IMR-90 (cell line): ENCODE results near the gene CTF1. TPM values are rescaled to one million over a fixed set of nuclear protein-coding genes. Genes with fewer than 3 reads are reported as not detected.

Experiments
- ATAC-seq: fragments of 200-7000 bp; cut with Tn5 transposase; 2 replicates; pipeline ENCODE4 v1.9.1; 2020; ENCODE audit warnings: low read depth, mild to moderate bottlenecking, moderate library complexity
- BruUV-seq: library from RNA; stranded (reverse); fragments of 400-500 nt; replicated peaks from 2 replicates; lab custom pipeline; 2021; lab: Mats Ljungman, UMichigan
- CTCF ChIA-PET: fragments of 300-600 bp; formaldehyde crosslinking; extraction: SDS; loops from one replicate; lab custom pipeline; 2021; ENCODE audit warnings: antibody characterized with exemption; lab: Yijun Ruan, JAX
- POLR2A ChIA-PET: fragments of 300-600 bp; sonication (Branson Sonifier 250); formaldehyde crosslinking; loops from one replicate; lab custom pipeline; 2022; ENCODE audit warnings: antibody characterized with exemption; ENCODE audit not compliant: unreplicated experiment; lab: Charles Lee
- DNase-seq: peaks from one replicate; pipeline ENCODE4 v3.0.0; 2013
- H2AFZ ChIP-seq: replicated peaks from 2 replicates; pipeline ENCODE3; 2013; ENCODE audit warnings: low read length, mild to moderate bottlenecking; ENCODE audit not compliant: poor library complexity
- H2AK5ac ChIP-seq: 2 replicates; pipeline ENCODE4 v1.6.1; 2013; ENCODE audit warnings: low read depth, low read length, inconsistent platforms
- H2AK9ac ChIP-seq: replicated peaks from 2 replicates; pipeline ENCODE3; 2013; ENCODE audit warnings: mild to moderate bottlenecking, low read depth, low read length, moderate library complexity; ENCODE audit not compliant: poor library complexity
- H2BK120ac ChIP-seq: 2 replicates; pipeline ENCODE4 v1.6.1; 2013; ENCODE audit warnings: low read depth, low read length, inconsistent platforms
- H2BK15ac ChIP-seq: 3 replicates; pipeline ENCODE4 v1.6.1; 2013; ENCODE audit warnings: low read depth, low read length, inconsistent platforms
- H2BK20ac ChIP-seq: 2 replicates; pipeline ENCODE4 v1.6.1; 2013; ENCODE audit warnings: low read depth, mild to moderate bottlenecking, inconsistent platforms, low read length, moderate library complexity
- H2BK5ac ChIP-seq: 2 replicates; pipeline ENCODE4 v1.6.1; 2013; ENCODE audit warnings: mild to moderate bottlenecking, low read depth, low read length, inconsistent platforms; ENCODE audit not compliant: poor library complexity, severe bottlenecking
- H3K14ac ChIP-seq: replicated peaks from 2 replicates; pipeline ENCODE4 v1.6.1; 2013; ENCODE audit warnings: low read depth, low read length, inconsistent platforms
- H3K18ac ChIP-seq: 2 replicates; pipeline ENCODE4 v1.6.1; 2013; ENCODE audit warnings: low read depth, low read length, control low read depth
- H3K23ac ChIP-seq: 2 replicates; pipeline ENCODE4 v1.6.1; 2013; ENCODE audit warnings: low read depth, low read length, inconsistent platforms
- H3K27ac ChIP-seq: 2 replicates; pipeline ENCODE4 v1.5.1; 2013; ENCODE audit warnings: mild to moderate bottlenecking, control low read depth, low read length; ENCODE audit not compliant: insufficient read depth
- H3K27me3 ChIP-seq: 2 replicates; pipeline ENCODE4 v1.6.1; 2013; ENCODE audit warnings: low read length; ENCODE audit not compliant: control insufficient read depth, insufficient read depth
- H3K36me3 ChIP-seq: 2 replicates; pipeline ENCODE4 v1.6.1; 2013; ENCODE audit warnings: low read length, mixed read lengths; ENCODE audit not compliant: control insufficient read depth, insufficient read depth
- H3K4ac ChIP-seq: 2 replicates; pipeline ENCODE4 v1.6.1; 2013; ENCODE audit warnings: low read depth, low read length, inconsistent platforms
- H3K4me1 ChIP-seq: 2 replicates; pipeline ENCODE4 v1.6.1; 2013; ENCODE audit warnings: low read length, mixed read lengths; ENCODE audit not compliant: control insufficient read depth, insufficient read depth
- H3K4me2 ChIP-seq: 2 replicates; pipeline ENCODE4 v1.6.1; 2013; ENCODE audit warnings: low read depth, mild to moderate bottlenecking, control low read depth, low read length, moderate library complexity
- H3K4me3 ChIP-seq: 2 replicates; pipeline ENCODE4 v1.5.1; 2013; ENCODE audit warnings: low read depth, mild to moderate bottlenecking, control low read depth, low read length, moderate library complexity; ENCODE audit not compliant: insufficient read depth
- H3K56ac ChIP-seq: 2 replicates; pipeline ENCODE4 v1.6.1; 2013; ENCODE audit warnings: low read length, inconsistent platforms; ENCODE audit not compliant: insufficient read depth; ENCODE audit errors: extremely low read depth
- H3K79me1 ChIP-seq, 2 experiments: 2 replicates each; pipeline ENCODE4 v1.6.1; 2013; ENCODE audit warnings: low read length in 2 of 2, inconsistent platforms in 1 of 2, low read depth in 1 of 2
- H3K9ac ChIP-seq: 2 replicates; pipeline ENCODE4 v1.6.1; 2013; ENCODE audit warnings: low read depth, low read length, control low read depth
- H3K9me1 ChIP-seq: 2 replicates; pipeline ENCODE4 v1.6.1; 2013; ENCODE audit warnings: low read length, inconsistent platforms; ENCODE audit not compliant: insufficient read depth
- H3K9me3 ChIP-seq: 2 replicates; pipeline ENCODE4 v1.6.1; 2013; ENCODE audit warnings: low read length; ENCODE audit not compliant: control insufficient read depth, insufficient read depth
- H4K20me1 ChIP-seq: 2 replicates; pipeline ENCODE4 v1.6.1; 2013; ENCODE audit warnings: low read length, inconsistent platforms; ENCODE audit not compliant: insufficient read depth
- H4K5ac ChIP-seq: 2 replicates; pipeline ENCODE4 v1.6.1; 2013; ENCODE audit warnings: mild to moderate bottlenecking, low read depth, low read length, control low read depth
- H4K8ac ChIP-seq, 2 experiments: 2 replicates each; pipeline ENCODE4 v1.6.1; 2013; ENCODE audit warnings: low read depth in 2 of 2, low read length in 2 of 2, control low read depth in 1 of 2, inconsistent platforms in 1 of 2
- H4K91ac ChIP-seq: 2 replicates; pipeline ENCODE4 v1.6.1; 2013; ENCODE audit warnings: low read depth, low read length, inconsistent platforms; ENCODE audit not compliant: insufficient read depth
- CHD1 ChIP-seq: IDR thresholded peaks from 2 replicates; pipeline ENCODE4 v1.6.1; 2012; ENCODE audit warnings: low read depth, low read length, improper control_type of control experiment
- CTCF ChIP-seq: conservative IDR thresholded peaks from 2 replicates; pipeline ENCODE4 v1.5.1; 2012; ENCODE audit warnings: mild to moderate bottlenecking, low read depth, low read length, improper control_type of control experiment
- ELK1 ChIP-seq: fragments of 150-350 bp; IDR thresholded peaks from 2 replicates; pipeline ENCODE4 v1.6.1; 2016; ENCODE audit warnings: low read depth, mild to moderate bottlenecking, low read length, moderate library complexity, borderline replicate concordance
- FOS ChIP-seq: fragments of 150-350 bp; IDR thresholded peaks from 2 replicates; pipeline ENCODE4 v1.6.1; 2016; ENCODE audit warnings: low read depth, low read length
- MAFK ChIP-seq: IDR thresholded peaks from 2 replicates; pipeline ENCODE4 v1.6.1; 2012; ENCODE audit warnings: low read depth, low read length, improper control_type of control experiment
- MXI1 ChIP-seq: IDR thresholded peaks from 2 replicates; pipeline ENCODE4 v1.6.1; 2012; ENCODE audit warnings: low read depth, mild to moderate bottlenecking, low read length, moderate library complexity, borderline replicate concordance
- NFE2L2 ChIP-seq: fragments of 150-350 bp; IDR thresholded peaks from 2 replicates; pipeline ENCODE4 v1.6.1; 2016; ENCODE audit warnings: low read depth, mild to moderate bottlenecking, low read length
- RFX5 ChIP-seq: IDR thresholded peaks from 2 replicates; pipeline ENCODE4 v1.8.0; 2012; ENCODE audit warnings: low read depth, mild to moderate bottlenecking, low read length, moderate library complexity
- SMC3 ChIP-seq: fragments of 150-350 bp; IDR thresholded peaks from 2 replicates; pipeline ENCODE4 v1.6.1; 2016; ENCODE audit warnings: low read depth, mild to moderate bottlenecking, antibody characterized with exemption, low read length, moderate library complexity
- USF2 ChIP-seq: fragments of 150-350 bp; IDR thresholded peaks from 2 replicates; pipeline ENCODE4 v1.6.1; 2017; ENCODE audit warnings: mild to moderate bottlenecking, antibody characterized with exemption, low read length, low read depth
- WGBS, 2 experiments: methylation state at CpG; one replicate each; pipeline versions ENCODE4 v1.1.5 to v1.1.7; 2013; ENCODE audit warnings: missing lambda C conversion rate in 2 of 2; ENCODE audit not compliant: insufficient read length in 1 of 2; ENCODE audit errors: extremely low coverage in 2 of 2; 5-methylcytosine and 5-hydroxymethylcytosine counted together
- dilution Hi-C: fragments of 300-500 bp; cut with HindIII; formaldehyde crosslinking; loops from one replicate; pipeline ENCODE4 v1.14.3; 2018; ENCODE audit warnings: low sequenced_read_pairs; ENCODE audit not compliant: unreplicated experiment
- in situ Hi-C: fragments of 300-500 bp; cut with MboI; formaldehyde crosslinking; loops from 3 replicates; pipeline ENCODE4 v1.14.3; 2019; ENCODE audit warnings: low sequenced_read_pairs, inconsistent platforms, mixed read lengths
- intact Hi-C: fragments of 100-400 bp; cut with micrococcal nuclease; formaldehyde crosslinking; loops from 2 replicates; pipeline ENCODE4 v1.10.0; 2022
- polyA plus RNA-seq, 3 experiments: library from polyadenylated mRNA; depleted of rRNA; stranded (reverse); fragments of >200 nt; gene quantifications; 2 replicates each; pipeline ENCODE4 v1.2.3, GENCODE V29; 2012; ENCODE audit warnings: low replicate concordance in 1 of 3
- total RNA-seq: library from RNA; depleted of rRNA; stranded (reverse); fragments of >200 nt; gene quantifications from 2 replicates; pipeline ENCODE4 v1.2.3, GENCODE V29; 2012

The CTF1 gene
- total and polyA plus RNA-seq, 2 of the 4 experiments (the other 2 are of a cell fraction), result 0.18 to 12.9 TPM

GRCh38 chr16:30950516-30951065 is 54.2 kb downstream of the CTF1 start (continued):
- TF ChIP-seq MXI1, result no peak

- H4K5ac ChIP-seq, result no peak overlapping the region
- no peak overlapping the region for H3K14ac ChIP-seq
- H2BK15ac ChIP-seq, result no peak overlapping the region
- H4K20me1 ChIP-seq, result peaks cover 10% of the 10 kb centered on the region
- no peaks in the 10 kb centered on the region for H3K27me3 ChIP-seq
- H2BK120ac ChIP-seq, result no peak overlapping the region
- peaks cover 11% of the 10 kb centered on the region; the same call in 1 of the 2 replicates for H3K9me1 ChIP-seq
- H3K79me1 ChIP-seq, result peaks cover 10 to 38% of the 10 kb centered on the region in 2 experiments; a peak in 3 of 4 replicates
- H3K56ac ChIP-seq, result no peak overlapping the region
- no peaks in the 10 kb centered on the region for H3K9me3 ChIP-seq
- no peak overlapping the region; the same call in 1 of the 2 replicates for H3K4me2 ChIP-seq
- dilution Hi-C loops, result no loop called here
- no peak for TF ChIP-seq SMC3
- TF ChIP-seq ELK1, result no peak
- TF ChIP-seq RFX5, result no peak
- no peak for TF ChIP-seq MAFK
- TF ChIP-seq NFE2L2, result no peak
- no peak for TF ChIP-seq CTCF
- no peak for TF ChIP-seq FOS
- TF ChIP-seq USF2, result no peak
- TF ChIP-seq MXI1, result no peak
- no peak for TF ChIP-seq CHD1
- peak overlapping the region; percentile 100 for H2AK9ac ChIP-seq
- H2BK20ac ChIP-seq, result no peak overlapping the region
- H2AFZ ChIP-seq, result no peak overlapping the region
- intact Hi-C loops, result loop anchor here (5.0 to 10.0 kb wide), 3 partner anchors 124 to 914 kb away; partner anchors contain the start of genes ZNF646 and ZNF668
- BruUV-seq, result no TSS peak
- peaks cover 7% of the 10 kb centered on the region for H3K4me1 ChIP-seq
- POLR2A ChIA-PET, result interaction anchor here (0.5 kb wide), 1 partner anchor 117 kb away, joined by 3 read pairs; no protein-coding TSS in a partner anchor
- no peak overlapping the region for H2BK5ac ChIP-seq
- CTCF ChIA-PET, result no interaction called here
- no peak overlapping the region for H3K4me3 ChIP-seq
- no CpG with 5 or more reads among the region's 1 CpG for WGBS, 2 experiments
- no peak overlapping the region for H3K9ac ChIP-seq
- no peak overlapping the region for H4K91ac ChIP-seq
- no peak overlapping the region for H3K23ac ChIP-seq
- H2AK5ac ChIP-seq, result no peak overlapping the region
- in situ Hi-C loops, result no loop called here
- H3K36me3 ChIP-seq, result peaks cover 11% of the 10 kb centered on the region; the same call in 1 of the 2 replicates
- H3K27ac ChIP-seq, result no peak overlapping the region
- H3K18ac ChIP-seq, result no peak overlapping the region
- no peak for ATAC-seq
- H4K8ac ChIP-seq, result no peak overlapping the region
- no peak for DNase-seq
- no peak overlapping the region for H3K4ac ChIP-seq
Measured at GRCh38 chr16:30951193-30951592, 54.8 kb downstream of the CTF1 start.
